GM19468 (cell line): Measurements from ENCODE around the gene PPFIBP2.

Experiments used
- ATAC-seq: cut with Tn5 transposase; IDR thresholded peaks from one replicate; pipeline ENCODE4 v1.9.1; 2021; ENCODE audit warnings: mild to moderate bottlenecking, moderate library complexity, moderate number of reproducible peaks; ENCODE audit not compliant: unreplicated experiment; ENCODE audit errors: extremely low read depth

The PPFIBP2 gene

DNA sequence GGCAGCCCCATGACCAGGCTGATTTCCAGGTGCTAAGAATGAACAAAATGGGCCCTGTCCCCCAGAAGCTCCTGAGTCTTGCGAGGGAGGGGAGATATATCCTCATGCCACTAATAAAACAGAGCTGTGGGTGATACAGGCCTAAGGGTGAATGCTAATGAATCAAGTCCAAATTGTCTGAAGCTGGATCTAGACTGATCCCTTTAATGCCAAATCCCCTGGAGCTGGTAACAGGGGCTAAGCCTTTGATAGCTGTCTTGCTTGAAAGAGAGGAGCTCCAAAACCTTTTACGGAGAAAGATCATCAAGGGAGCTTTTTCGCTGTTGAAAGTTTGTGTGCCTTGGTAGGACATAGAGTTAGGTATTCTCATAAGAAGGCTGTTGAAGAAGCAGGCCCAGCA, 79.7 kb downstream of the PPFIBP2 start:
- no peak for ATAC-seq

DNA sequence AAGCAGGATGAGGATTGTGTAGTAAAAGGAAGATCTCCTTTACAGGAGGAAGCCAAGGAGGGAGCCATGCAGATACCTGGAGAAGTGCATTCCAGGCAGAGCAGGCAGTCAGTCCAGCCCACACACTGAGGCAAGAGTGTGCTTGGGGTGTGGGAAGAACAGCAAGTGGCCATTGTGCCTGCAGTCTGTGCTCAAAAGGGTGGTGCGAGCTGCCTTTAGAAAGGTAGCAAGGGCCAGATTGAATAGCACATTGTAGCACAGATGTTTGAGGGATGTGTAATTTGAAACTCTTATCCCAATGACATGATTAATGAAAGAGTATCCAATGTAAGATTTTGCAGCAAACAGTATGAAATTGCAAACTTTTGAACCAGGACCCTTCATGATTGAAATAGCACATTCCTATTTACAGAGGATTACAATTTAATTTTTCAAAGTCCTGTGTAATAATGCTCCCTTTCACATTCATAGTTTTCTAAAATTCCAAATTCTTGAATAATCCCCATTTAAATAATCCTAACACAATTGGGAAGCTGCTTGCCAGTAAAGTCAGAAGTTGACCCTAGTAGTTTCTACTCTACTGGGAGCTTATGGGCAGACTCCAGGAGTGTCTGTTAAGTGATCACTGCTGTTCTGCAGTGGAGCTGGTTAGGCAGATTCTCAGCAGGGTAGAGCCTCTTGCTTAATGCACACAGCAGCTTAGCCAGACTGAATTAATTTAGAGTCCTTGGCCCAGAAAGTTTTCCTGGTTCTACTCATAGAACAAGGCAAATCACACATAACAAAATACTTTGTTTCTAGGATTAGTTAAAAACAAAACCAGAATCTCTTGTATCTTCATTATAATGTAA, 81.4 kb downstream of the PPFIBP2 start:
- no peak for ATAC-seq

GRCh38 chr11:7595951-7596350, 82.2 kb downstream of the PPFIBP2 start:
- no peak for ATAC-seq

GRCh38 chr11:7596975-7597391, 83.2 kb downstream of the PPFIBP2 start:
- no peak for ATAC-seq

DNA sequence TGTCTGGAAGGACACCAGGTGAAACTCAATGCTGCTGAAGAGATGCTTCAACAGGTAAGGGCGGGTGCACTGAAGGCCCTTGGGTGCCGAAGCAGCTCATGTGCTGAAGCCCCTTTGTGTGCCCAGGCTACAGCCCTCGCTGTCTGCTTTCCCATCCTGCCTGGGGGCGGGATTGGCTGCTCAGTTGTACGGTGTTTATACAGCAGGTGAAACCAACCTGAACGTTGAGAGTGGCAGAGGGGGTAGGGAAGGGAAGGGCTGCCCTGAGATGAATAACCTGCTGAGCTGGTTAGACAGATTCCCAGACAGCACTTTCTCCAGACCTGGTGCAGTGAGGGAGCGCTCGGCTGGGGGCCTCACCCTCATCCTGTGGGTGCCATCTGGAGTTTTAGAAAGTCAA, 83.8 kb downstream of the PPFIBP2 start:
- ATAC-seq, result no peak

DNA sequence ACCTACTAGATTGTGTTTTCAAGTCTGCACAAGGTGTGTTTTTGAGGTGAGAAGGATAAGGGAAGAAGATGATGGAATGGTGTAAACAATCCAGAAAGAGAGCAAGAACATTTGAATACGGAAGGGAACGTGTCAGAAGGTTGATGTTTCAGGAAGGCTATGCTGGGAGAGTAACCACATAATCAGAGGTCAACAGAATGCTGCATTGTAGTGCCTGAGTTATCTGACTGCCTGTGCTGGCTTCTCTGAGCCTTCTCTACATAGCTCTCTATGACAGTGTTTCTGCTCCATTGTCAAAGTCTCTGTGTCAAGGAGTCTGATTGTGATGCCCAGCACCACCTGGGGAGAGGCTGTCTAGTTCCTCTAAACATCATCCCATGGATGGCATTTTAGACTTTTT, 85.4 kb downstream of the PPFIBP2 start:
- no peak for ATAC-seq

DNA sequence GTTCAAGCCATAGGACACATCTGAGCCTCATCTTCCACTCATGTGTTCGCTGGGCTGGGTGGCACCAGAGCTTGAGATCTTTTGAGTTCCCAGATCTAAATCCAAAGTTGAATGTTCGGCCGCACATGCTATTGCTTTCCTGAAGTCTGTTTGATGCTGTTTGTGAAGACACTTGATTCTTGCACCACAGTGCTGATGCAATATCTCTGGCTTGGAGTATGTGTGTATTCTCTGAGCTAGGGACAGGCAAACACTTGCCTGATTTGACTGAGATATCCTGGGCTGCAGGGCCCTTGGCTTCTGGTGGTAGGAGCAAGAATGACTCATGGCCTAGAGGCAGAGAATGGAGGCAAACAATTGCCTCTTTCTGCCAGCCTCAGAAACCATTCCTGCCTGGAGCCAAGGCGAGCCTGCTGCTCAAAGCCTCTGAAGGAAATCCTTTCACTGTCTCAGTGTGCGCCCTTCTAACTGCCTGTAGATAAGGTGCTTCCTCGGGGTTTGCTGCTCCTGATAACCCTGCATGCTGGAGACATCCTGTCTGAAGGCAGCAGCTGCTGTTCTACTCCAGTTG, 86.5 kb downstream of the PPFIBP2 start:
- no peak for ATAC-seq

DNA sequence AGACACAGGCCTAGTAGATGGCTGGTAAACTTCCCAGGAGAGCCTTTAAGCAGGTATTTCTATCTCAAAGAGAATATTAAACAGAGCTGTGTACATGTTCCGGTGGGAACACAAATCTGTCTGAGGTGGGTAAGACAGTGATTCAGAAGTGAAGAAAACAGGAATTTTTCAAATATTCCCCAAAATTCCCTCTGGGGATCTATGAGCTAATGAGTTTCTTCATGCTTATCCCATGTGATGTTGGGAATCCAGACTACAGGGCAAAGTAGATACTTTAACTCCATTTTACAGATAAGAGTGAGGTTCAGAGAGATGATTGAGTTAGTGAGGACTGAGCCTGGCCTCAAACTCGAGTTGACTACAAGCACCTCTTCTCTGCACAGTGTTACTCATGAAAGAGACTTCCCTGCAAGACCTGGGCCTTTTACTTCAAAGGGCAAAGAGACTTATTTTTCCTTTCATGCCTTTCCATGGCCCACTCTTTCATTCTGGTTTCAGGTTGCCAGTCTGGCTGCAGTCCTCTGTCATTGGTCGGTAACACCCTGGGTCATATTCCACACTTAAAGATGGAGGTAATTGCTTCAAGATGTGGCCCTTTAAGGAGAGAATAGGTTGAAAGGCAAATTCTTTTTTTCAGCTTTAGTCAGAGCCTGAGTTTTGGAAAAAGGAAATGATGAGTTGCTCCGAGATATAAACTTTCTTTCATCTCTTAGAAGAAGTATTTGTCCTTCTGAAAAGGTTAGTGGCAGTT, 89.4 kb downstream of the PPFIBP2 start:
- ATAC-seq, result no peak

DNA sequence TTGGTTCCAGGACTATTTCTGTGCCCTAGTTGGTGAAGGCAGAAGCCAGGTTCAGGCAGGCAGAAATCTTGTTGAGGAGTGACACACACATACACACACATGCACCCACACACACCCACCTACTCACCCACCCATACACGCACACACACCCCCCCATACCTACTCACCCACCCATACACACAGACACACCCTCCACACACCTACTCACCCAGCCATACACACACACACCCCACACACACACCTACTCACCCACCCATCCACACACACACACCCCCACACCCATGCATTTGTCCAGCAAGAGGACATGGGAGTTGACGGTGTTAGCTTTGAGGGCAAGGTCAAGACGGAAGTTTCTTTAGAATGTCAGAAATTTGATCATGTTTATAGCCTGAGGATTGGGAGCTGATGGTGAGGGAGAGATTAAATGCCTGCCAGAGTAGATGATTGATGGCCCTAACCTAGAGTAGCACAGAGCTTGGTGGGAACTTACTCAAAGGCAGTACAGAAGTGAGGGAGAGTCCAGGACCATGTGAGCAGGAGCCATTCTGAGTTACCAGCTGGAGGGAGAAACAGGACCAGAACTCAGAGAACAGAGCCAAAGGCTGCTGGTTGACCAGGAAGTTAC, 90.6 kb downstream of the PPFIBP2 start:
- ATAC-seq, result no peak

GRCh38 chr11:7605186-7605943, 91.6 kb downstream of the PPFIBP2 start:
- ATAC-seq, result no peak

- no peak for ATAC-seq
Measured at GRCh38 chr11:7606496-7606895, 92.7 kb downstream of the PPFIBP2 start.

- no peak for ATAC-seq
Measured at GRCh38 chr11:7609015-7609414, 95.2 kb downstream of the PPFIBP2 start.

DNA sequence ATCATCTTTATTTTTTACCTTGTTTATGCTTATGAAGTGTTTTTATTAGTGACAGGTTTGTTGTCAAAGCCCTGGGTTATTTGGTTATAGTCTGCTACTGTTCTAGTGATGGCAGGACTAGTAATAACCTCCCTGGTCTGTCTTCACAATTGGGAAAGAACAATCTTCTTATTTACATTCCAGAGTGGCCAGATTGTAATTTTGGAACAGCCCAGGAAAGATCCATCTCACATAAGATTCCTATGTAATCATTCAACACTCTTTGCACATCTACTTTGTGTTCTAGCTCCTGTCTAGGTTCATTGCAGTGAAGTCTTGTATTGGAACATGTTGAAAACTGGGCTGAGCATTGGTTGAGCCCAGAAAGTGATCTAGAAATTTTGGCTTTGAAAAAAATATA, 95.7 kb downstream of the PPFIBP2 start:
- ATAC-seq, result no peak

DNA sequence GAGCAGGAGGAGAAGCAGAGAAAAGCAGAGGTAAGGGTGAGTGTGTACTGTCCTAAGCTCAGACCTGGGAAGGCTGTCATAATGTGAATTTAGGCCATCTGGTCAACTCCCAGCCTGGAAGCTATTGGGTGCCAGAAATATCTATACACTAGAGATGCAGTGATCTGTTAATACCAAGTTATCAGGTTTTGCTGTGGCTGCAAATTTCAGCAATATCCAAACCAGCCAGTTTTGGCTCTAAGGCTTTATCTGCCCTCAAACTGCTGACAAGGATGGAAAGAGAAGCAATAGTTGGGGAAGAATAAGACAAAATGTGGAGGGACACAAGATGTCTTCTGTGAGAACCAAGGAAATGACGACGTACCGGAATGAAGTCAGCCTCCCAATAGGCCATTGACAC, 96.6 kb downstream of the PPFIBP2 start:
- no peak for ATAC-seq

GRCh38 chr11:7611411-7611810, 97.6 kb downstream of the PPFIBP2 start:
- no peak for ATAC-seq

DNA sequence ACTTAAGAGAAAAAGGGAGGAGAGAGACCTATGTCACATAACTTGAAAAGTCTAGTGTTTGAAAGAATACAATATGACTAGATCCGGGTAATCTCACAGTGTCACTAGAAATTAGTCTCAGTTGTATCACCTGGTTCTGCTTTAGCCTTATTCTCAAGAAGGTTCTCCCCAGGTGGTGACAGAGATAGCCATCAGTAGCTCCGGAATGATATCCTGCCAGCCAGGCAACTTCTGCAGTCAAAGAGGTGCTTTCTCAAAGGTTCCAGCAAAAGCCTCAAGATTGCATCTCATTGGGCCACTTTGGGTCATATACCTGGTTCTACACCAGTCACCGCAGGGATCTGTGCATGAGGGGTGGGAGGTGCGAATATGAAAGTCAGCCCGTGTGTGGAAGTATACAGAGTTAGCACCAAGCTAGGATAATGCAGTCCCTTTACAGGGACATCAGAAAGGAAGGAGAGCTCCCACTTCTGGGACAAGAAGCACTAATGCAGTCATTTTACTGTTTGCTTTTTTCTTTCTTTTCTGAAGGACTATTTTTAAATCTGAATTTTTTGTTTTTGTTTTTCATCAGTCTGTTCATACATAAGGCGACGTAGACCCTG, 98.4 kb downstream of the PPFIBP2 start:
- ATAC-seq, result no peak

- no peak for ATAC-seq
Measured at GRCh38 chr11:7612661-7613393, 99.0 kb downstream of the PPFIBP2 start.

DNA sequence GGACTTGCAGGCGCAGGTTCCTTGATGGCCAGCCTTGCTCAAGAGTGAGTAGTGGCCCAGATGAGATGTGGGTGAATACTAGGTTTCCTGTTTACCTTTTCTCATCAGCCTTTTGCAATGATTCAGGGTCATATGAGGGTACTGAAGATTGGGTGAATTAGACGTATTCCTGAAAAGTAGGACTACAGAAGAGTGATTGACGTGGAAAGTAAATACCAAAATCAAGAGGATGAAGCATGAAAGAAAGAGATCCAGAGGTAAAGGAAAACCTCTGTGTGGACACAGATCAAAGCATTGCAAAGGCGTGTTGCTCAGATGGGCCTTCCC, 99.6 kb downstream of the PPFIBP2 start:
- no peak for ATAC-seq

DNA sequence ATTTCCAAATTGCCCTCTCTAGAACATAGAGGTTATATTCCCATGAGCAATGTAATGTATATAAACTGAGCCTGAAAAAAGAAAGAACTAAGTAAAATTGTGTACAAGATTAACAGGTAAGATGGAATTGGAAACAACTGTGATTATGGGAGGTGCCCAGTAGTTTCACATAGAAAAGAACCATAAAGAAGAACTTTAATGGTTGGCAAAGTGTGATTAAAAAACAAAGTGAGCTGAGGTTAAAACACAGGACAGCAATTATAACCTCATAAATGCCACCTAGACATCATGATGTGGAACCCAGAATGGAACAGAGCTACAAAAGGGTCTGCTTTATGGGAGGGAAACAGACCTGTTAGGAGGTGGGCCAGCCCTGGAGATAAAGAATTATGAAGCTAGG, 100.9 kb downstream of the PPFIBP2 start:
- ATAC-seq, result no peak
